Central memory CD8-positive, alpha-beta T cell (primary cell): ENCODE measurements around the gene FGF10.

Source experiments
- ATAC-seq: fragments of 150-1000 bp; cut with Tn5 transposase; replicated peaks from 2 replicates; pipeline ENCODE4 v1.10.0; 2022; ENCODE audit warnings: mild to moderate bottlenecking, moderate FRiP score, moderate number of reproducible peaks; ENCODE audit not compliant: poor library complexity, severe bottlenecking; ENCODE audit errors: extremely low read depth
- DNase-seq, 2 donors: peaks; one replicate each; pipeline ENCODE4 v3.0.0; 2021; ENCODE audit warnings: low spot score in 2 of 2
- H3K27ac Mint-ChIP-seq: one replicate; pipeline ENCODE4 v1.8.0; 2022; ENCODE audit warnings: low read depth, mild to moderate bottlenecking, moderate library complexity, mixed read lengths
- H3K27me3 Mint-ChIP-seq: one replicate; pipeline ENCODE4 v1.8.0; 2022; ENCODE audit warnings: mixed read lengths
- H3K36me3 Mint-ChIP-seq: one replicate; pipeline ENCODE4 v1.8.0; 2022; ENCODE audit warnings: mild to moderate bottlenecking, moderate library complexity, mixed read lengths; ENCODE audit not compliant: insufficient read depth
- H3K4me1 Mint-ChIP-seq: one replicate; pipeline ENCODE4 v1.8.0; 2022; ENCODE audit warnings: mixed read lengths
- H3K4me3 Mint-ChIP-seq: one replicate; pipeline ENCODE4 v1.8.0; 2022; ENCODE audit warnings: mild to moderate bottlenecking, moderate library complexity, mixed read lengths
- H3K9me3 Mint-ChIP-seq: one replicate; pipeline ENCODE4 v1.8.0; 2022; ENCODE audit warnings: mixed read lengths

FGF10 gene

DNA sequence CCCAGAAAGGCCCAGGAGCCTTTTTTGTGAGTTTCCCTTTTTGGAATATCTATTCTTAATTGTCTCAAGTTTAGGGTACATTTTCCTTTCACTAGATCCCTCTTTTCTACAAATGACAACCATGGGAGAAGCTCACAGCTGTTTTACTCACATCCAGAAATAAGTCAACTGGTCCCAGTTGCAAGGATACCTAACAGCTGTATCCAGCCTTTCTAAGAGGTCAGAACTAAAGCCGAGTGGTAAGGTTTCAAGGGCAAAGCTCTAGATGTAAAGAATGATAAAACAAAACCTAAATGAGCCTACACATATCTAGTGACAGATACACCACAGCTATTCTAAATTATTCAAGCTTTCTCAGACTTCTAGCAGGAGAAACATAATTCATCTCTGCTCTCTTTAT is 4.4 kb downstream of the FGF10 start:
- no peaks in the 10 kb centered on the region for H3K36me3 Mint-ChIP-seq
- no peak overlapping the region for H3K4me3 Mint-ChIP-seq
- ATAC-seq (no peak), DNase-seq (no peak)
- peaks cover 32% of the 10 kb centered on the region for H3K27me3 Mint-ChIP-seq
- peaks cover 12% of the 10 kb centered on the region for H3K9me3 Mint-ChIP-seq
- no peak overlapping the region for H3K27ac Mint-ChIP-seq
- peaks cover 5% of the 10 kb centered on the region for H3K4me1 Mint-ChIP-seq

DNA sequence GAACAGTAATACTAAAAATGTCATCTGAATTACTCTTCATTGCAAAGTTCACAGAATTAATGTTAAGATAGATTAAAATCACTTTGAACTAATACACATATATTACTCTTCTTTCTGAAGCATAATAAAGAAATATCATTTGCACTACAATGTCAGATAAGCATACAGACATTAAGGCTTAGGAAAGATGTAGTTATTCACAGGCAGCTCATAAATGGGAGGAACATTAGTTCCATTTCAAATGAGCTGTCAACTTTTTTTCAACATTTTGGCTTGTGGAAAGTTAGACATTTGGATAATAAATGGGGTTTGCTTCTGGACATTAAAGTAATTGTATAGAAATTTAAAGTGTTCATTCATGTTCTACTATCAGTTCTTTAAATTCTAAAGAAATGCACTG is 6.3 kb downstream of the FGF10 start:
- H3K4me3 Mint-ChIP-seq = no peak overlapping the region
- ATAC-seq = no peak
- peaks cover 13% of the 10 kb centered on the region for H3K27me3 Mint-ChIP-seq

DNA sequence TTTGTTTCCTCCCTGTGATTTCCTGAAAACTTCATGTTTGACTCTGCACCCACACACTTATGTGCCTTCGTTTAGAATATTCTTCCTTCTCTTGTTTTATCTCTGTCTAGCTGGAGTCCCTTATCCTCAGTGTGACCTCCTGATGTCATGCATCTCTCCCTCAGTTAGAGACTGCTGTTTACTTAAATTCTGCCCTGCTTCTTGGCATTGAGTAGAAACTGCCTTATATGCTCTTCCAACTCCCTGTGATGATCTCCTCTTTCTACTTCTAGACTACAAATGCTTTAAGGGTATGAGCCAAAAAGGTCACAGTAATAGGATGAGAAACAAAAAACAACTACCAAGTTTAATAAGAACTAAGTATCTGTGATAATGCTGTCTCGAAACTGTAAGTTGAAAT is 12.2 kb downstream of the FGF10 start:
- DNase-seq (no peak), ATAC-seq (no peak)
- H3K27me3 Mint-ChIP-seq = no peaks in the 10 kb centered on the region
- H3K9me3 Mint-ChIP-seq = peaks cover 25% of the 10 kb centered on the region
- H3K4me3 Mint-ChIP-seq = no peak overlapping the region
- no peaks in the 10 kb centered on the region for H3K4me1 Mint-ChIP-seq
- H3K36me3 Mint-ChIP-seq = no peaks in the 10 kb centered on the region
- no peak overlapping the region for H3K27ac Mint-ChIP-seq

More for the DNA sequence above, 6.3 kb downstream of the FGF10 start:
- Mint-ChIP-seq H3K9me3 (peaks cover 23% of the 10 kb centered on the region), H3K36me3 (no peaks in the 10 kb centered on the region), H3K4me1 (peaks cover 5% of the 10 kb centered on the region), H3K27ac (no peak overlapping the region)
- no peak for DNase-seq

DNA sequence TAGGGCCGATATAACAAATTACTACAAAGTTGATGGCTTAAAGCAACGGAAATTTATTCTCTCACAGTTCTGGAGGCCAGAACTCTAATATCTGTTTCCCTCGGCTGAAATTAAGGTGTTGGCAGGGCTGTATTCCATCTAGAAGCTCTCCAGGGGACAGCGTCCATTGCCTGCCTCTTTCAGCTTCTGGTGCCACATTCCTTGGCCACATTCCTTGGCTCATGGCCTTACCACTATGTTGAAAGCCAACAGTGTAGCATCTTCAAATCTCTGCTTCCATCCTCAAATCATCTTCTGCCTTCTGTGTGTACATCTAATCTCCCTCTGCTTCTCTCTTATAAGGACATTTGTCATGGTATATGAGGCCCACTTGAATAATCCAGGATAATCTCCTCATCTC is 17.2 kb downstream of the FGF10 start:
- Mint-ChIP-seq H3K4me1 (no peaks in the 10 kb centered on the region), H3K27ac (no peak overlapping the region)

DNA sequence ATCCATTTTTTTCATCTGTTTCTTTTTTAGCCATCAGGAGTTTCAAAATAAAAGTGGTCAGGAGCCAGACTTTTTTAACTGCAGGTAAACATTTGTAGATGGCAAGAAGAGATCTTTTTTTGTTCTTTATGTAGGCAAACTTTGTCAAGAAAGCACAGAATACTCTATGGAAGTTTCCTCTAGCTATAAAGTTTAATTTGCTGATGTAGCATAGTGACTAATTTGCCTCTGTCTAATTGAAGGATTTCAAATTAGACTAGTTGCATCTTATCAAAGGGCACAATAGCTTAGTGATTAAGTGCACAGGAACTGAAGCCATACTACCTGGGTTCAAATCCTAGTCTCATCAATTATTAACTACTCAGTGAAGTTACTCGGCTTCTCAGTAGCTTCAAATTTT is 22.0 kb downstream of the FGF10 start:
- H3K4me3 Mint-ChIP-seq = no peak overlapping the region
- no peaks in the 10 kb centered on the region for H3K4me1 Mint-ChIP-seq
- no peaks in the 10 kb centered on the region for H3K27me3 Mint-ChIP-seq

More for the DNA sequence above, 17.2 kb downstream of the FGF10 start:
- no peak for ATAC-seq
- Mint-ChIP-seq H3K27me3 (no peaks in the 10 kb centered on the region), H3K4me3 (no peak overlapping the region), H3K36me3 (no peaks in the 10 kb centered on the region), H3K9me3 (peaks cover 14% of the 10 kb centered on the region)
- DNase-seq = no peak

DNA sequence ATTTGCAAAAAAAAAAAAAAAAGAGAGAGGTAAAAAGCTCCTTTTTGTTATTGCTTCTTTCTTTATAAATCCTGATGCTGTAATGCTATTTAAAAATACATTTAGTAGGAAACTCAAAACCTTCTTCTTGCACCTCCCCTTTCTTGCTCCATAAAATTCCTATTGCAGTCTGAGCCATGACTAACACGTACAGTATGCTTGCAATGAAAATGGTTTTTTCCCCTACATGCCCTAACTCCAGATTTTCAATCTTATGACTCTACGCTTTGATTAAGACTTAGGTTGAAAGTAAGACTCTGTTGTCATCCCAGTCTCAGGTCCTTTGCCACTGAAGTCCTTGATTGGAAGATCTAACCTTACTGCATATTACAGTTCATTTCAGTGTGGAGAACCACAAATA is 23.9 kb downstream of the FGF10 start:
- DNase-seq (no peak), ATAC-seq (no peak)
- H3K4me1 Mint-ChIP-seq = no peaks in the 10 kb centered on the region
- H3K27me3 Mint-ChIP-seq = no peaks in the 10 kb centered on the region
- peaks cover 17% of the 10 kb centered on the region for H3K9me3 Mint-ChIP-seq
- no peak overlapping the region for H3K4me3 Mint-ChIP-seq
- no peaks in the 10 kb centered on the region for H3K36me3 Mint-ChIP-seq
- H3K27ac Mint-ChIP-seq = no peak overlapping the region

More for the DNA sequence above, 22.0 kb downstream of the FGF10 start:
- H3K27ac Mint-ChIP-seq = no peak overlapping the region
- no peaks in the 10 kb centered on the region for H3K36me3 Mint-ChIP-seq
- no peak for DNase-seq
- H3K9me3 Mint-ChIP-seq = peaks cover 14% of the 10 kb centered on the region
- no peak for ATAC-seq

DNA sequence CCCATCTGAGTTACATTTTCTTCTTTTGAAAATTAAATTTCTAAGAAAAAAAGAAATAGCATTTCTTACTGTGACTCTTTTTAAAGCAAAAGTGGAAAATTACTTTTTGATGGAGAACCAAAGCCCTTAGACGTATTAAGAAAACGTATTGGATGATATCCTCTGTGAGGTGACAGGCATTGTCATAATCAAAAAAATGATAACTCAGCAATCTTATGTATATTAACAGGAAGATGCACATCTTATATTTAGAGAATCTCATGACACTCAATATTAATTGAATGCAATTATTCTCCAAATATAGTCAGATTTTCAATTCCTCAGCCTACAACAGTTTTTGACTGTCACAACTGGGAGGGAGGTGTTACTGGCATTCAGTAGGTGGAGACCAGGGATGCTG is 25.1 kb downstream of the FGF10 start:
- peaks cover 11% of the 10 kb centered on the region for H3K9me3 Mint-ChIP-seq
- no peak overlapping the region for H3K4me3 Mint-ChIP-seq
- no peak overlapping the region for H3K27ac Mint-ChIP-seq
- H3K4me1 Mint-ChIP-seq = no peaks in the 10 kb centered on the region
- no peaks in the 10 kb centered on the region for H3K27me3 Mint-ChIP-seq
- ATAC-seq = no peak
- no peak for DNase-seq
- H3K36me3 Mint-ChIP-seq = no peaks in the 10 kb centered on the region

DNA sequence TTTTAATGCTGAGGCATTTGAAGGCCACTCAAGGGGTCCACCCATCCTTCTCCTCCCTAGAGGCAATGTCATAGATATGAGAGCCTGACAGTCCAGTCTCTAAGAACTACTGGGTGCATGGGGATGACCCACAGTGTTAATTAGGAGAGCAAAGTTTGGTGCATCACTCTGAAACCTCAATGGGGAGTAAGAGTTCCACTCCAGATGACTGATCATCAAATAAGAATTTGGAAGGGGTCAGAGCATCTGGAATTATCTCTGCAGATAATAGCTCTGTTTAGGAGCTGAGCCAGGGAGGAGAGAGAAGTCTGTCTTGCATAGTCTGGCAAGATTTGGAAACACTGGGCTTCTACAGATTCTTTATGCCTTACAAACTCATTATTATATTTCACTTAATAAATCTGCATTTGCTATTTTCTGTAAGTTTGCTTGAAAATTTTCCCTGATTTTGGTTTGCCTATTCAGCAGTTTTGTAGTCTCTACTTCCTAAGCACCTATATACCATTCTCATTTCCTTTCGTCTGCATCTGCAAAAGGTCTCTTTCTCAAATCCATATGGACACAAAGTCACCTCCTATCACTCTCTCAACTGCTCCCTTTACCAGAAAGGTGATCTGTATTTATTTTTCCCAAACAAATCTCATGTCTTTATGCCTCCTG is 27.7 kb downstream of the FGF10 start:
- no peaks in the 10 kb centered on the region for H3K36me3 Mint-ChIP-seq
- ATAC-seq = no peak

DNA sequence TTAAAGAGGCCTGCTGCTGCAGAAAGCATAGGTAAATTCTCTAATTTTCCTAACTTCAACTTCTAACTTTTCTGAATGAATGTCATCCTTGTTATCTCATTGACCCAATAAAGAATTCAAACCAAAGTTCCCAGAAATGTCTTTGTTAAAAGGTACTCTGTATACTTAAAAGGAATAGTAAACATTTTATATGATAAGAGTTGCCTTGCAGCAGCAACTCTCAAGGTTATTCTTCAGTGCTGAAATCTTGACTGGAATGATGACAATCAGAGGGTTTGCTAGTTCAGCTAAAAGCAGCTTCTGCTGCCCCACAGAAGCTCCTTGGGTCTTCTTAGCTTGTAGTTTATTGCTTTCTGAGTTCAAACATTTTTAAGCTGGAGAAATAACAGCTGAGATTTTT is 28.3 kb downstream of the FGF10 start:
- no peak for ATAC-seq
- no peaks in the 10 kb centered on the region for H3K27me3 Mint-ChIP-seq
- peaks cover 11% of the 10 kb centered on the region for H3K9me3 Mint-ChIP-seq
- H3K4me1 Mint-ChIP-seq = no peaks in the 10 kb centered on the region
- H3K27ac Mint-ChIP-seq = no peak overlapping the region
- DNase-seq = no peak
- no peaks in the 10 kb centered on the region for H3K36me3 Mint-ChIP-seq
- H3K4me3 Mint-ChIP-seq = no peak overlapping the region

More for the DNA sequence above, 27.7 kb downstream of the FGF10 start:
- Mint-ChIP-seq H3K4me1 (no peaks in the 10 kb centered on the region), H3K27ac (no peak overlapping the region), H3K9me3 (peaks cover 11% of the 10 kb centered on the region), H3K27me3 (no peaks in the 10 kb centered on the region), H3K4me3 (no peak overlapping the region)
- no peak for DNase-seq

DNA sequence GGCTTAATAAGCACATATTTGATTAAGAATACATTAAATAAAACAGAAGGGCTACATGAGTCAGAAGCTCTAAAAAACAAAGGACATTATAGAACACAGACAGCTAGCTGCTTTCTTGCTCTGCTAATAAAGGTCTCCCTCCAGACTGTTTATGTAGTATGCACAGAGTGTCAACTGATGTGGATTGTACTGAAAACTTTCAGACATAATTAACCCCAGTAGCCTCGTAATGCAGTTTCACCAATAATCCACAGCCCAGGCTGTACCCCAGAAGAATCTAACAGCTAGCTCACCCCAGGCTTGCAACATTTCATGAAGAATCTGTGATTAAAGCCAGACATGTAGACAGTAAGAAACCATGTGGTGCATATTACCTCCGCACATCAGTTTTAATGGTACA is 30.8 kb downstream of the FGF10 start:
- no peak overlapping the region for H3K27ac Mint-ChIP-seq
- peaks cover 11% of the 10 kb centered on the region for H3K9me3 Mint-ChIP-seq
- ATAC-seq (no peak), DNase-seq (no peak)
- no peaks in the 10 kb centered on the region for H3K4me1 Mint-ChIP-seq
- no peaks in the 10 kb centered on the region for H3K36me3 Mint-ChIP-seq
- H3K27me3 Mint-ChIP-seq = no peaks in the 10 kb centered on the region
- no peak overlapping the region for H3K4me3 Mint-ChIP-seq

DNA sequence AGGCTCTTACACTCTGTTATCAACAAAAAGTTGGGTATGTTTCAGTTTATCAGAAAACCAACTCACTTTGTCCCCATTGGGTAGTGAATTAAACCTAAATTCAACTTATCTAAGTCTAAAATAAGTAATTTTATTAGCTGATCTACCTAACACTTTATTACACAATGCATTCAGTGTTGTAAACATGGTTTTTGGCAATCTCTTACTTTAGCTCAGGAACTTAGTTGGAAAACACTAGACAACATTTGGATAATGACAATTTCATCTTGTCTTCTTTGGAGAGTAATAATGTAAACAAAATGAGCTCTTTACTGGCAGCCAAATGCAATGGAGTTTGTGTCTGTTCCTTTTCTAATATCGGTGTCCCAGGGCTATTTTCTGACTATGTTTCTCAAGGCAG is 33.0 kb downstream of the FGF10 start:
- Mint-ChIP-seq H3K27me3 (no peaks in the 10 kb centered on the region), H3K9me3 (peaks cover 5% of the 10 kb centered on the region), H3K4me3 (no peak overlapping the region), H3K4me1 (no peaks in the 10 kb centered on the region), H3K27ac (no peak overlapping the region), H3K36me3 (no peaks in the 10 kb centered on the region)
- DNase-seq (no peak), ATAC-seq (no peak)

DNA sequence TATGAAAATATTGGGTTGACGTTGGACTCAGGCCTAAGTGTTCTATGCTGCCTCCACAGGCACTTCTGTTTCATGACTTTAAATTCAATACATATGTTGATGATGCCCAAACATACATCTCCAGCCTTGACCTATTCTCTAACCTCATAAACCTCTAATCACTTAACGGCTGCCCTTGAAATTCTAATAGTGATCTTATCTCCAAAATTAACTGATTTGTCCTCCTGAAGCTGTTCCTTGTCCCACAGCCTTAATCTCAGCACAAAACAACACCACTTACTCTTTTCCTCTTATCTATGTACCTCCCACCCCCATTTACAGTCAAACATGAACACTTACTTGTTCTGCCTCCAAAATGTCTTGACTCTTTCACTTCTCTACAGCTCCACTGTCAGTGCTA is 43.3 kb downstream of the FGF10 start:
- H3K27me3 Mint-ChIP-seq = no peaks in the 10 kb centered on the region
- no peak overlapping the region for H3K27ac Mint-ChIP-seq
- H3K4me1 Mint-ChIP-seq = no peaks in the 10 kb centered on the region
- H3K4me3 Mint-ChIP-seq = no peak overlapping the region
- peaks cover 16% of the 10 kb centered on the region for H3K9me3 Mint-ChIP-seq
- no peaks in the 10 kb centered on the region for H3K36me3 Mint-ChIP-seq
- no peak for DNase-seq
- ATAC-seq = no peak

DNA sequence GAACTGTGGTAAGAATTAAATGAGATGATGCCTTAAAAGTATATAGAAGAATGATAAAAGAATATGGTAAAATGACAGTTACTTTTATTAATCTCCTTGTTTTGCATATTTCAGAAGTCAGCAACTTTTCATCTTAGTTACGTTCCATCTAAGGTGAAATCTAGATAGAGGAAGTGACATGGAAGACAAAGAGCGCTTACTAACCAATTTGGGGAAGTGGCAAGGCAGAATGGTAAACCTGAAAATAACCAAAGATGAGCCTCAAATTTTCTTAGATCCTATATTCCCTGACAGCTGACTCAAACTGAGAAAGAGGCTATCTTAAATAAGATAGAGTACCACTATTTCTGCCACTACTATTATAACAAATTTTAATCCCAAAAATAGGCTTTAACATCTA is 52.5 kb downstream of the FGF10 start:
- Mint-ChIP-seq H3K27me3 (no peaks in the 10 kb centered on the region), H3K36me3 (no peaks in the 10 kb centered on the region), H3K9me3 (no peaks in the 10 kb centered on the region), H3K4me1 (no peaks in the 10 kb centered on the region), H3K27ac (no peak overlapping the region), H3K4me3 (no peak overlapping the region)
- DNase-seq = no peak
- ATAC-seq = no peak
